ENCODE data around the gene RHOV.
A peak's percentile ranks its signal among the peaks of the same experiment; 100 is the strongest.
"Not testable (repeated sequence)": the region's sequence is repeated elsewhere in the genome, so short reads cannot be mapped to it uniquely, and the experiment has no call there.

RHOV gene

GRCh38 chr15:40872791-40873693 lies 992 bp downstream of the RHOV start:
- ATAC-seq (no peak), DNase-seq (no peak)

- ATAC-seq: peak; percentile 22
- peak; percentile 22 for DNase-seq
These were observed 2.1 kb downstream of the RHOV start for GRCh38 chr15:40871749-40872617.

GRCh38 chr15:40870716-40871115 lies 3.3 kb downstream of the RHOV start:
- ATAC-seq: no peak
- no peak for DNase-seq

DNA sequence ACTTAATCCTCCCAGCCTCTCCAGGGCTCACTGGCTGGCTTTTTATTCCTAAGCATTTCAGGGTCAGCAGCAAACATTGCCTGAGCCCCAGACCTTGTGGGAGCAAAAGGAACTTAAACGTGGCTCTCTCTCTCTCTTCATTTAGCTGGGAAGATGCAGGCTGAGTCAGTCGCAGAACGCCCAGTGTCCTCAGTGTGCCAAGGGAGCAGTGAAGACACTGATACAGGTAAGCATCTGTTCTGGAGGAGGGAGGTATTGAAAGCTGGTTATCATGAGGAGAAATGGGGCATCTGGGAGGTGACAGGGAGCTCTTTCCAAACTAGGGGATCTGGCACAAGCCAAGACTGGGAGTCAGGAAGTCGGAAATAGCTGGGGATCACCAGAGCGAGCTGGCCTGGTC lies 4.3 kb downstream of the RHOV start:
- ATAC-seq (no peak), DNase-seq (no peak)

- DNase-seq: no peak
- ATAC-seq: no peak
These were observed 6.8 kb downstream of the RHOV start for GRCh38 chr15:40867199-40867598.

DNA sequence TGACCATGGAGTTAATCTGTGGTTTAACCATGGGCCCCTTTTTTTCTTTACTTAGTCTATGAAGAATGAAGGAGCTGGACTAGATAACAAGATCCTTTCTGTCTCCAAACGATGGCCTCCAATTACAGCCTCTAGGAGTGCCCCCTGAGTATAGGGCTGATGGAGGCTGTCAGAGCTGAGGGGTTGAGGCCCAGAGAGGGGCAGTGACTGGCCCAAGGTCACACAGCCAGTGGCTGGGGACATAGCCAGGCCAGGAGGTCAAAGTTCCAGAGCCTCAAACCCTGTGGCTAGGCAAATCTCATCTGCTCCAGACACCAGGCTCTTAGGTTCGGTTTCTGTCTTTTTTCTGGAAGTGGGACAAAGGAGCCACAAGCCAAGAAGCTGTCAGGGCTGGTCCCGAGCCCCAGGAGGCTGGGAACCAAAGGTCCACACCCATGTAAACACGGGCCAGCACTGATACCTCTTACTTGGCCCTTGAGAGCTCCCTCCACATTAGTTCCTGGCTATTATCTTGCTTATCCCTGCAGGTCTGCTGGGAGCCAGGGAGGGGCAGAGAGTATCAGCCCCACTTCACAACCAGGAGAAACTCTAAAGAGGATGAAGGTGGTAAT lies 10.3 kb downstream of the RHOV start:
- DNase-seq (no peak), ATAC-seq (no peak)

GRCh38 chr15:40861147-40861546 lies 12.9 kb downstream of the RHOV start:
- not testable (repeated sequence) for DNase-seq, ATAC-seq

- DNase-seq (peak; percentile 90), ATAC-seq (peak; percentile 84)
These were observed 14.7 kb downstream of the RHOV start for GRCh38 chr15:40859206-40859851.

DNA sequence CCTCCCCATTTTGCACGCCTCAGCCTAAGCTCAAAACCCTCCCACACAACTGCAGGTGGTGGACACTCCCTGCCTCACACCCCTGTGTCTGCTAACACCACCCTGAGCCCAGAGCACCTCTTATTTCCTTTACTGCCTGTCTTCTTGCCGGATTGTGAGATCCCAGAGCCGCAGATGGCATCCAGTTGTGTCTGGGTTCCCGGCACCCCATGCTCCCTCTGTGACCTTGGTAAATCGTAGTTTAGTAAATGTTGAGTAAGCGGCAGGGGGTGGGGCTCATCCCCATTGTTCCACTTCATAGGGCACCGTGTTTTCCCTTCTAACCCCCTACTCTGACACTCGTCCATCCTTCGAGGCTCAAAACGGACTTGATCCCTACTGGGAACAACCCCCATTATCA lies 15.3 kb downstream of the RHOV start:
- no peak for ATAC-seq

GRCh38 chr15:40857601-40858341 lies 16.3 kb downstream of the RHOV start:
- ATAC-seq (peak; percentile 81), DNase-seq (peak; percentile 87)

More for the DNA sequence above, 15.3 kb downstream of the RHOV start:
- DNase-seq: no peak

DNA sequence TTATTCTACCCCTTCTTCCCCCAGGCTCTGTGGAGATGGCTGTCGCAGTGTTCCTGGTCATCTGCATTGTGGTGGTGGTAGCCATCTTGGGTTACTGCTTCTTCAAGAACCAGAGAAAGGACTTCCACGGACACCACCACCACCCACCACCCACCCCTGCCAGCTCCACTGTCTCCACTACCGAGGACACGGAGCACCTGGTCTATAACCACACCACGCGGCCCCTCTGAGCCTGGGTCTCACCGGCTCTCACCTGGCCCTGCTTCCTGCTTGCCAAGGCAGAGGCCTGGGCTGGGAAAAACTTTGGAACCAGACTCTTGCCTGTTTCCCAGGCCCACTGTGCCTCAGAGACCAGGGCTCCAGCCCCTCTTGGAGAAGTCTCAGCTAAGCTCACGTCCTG lies 17.3 kb downstream of the RHOV start:
- ATAC-seq: no peak
- no peak for DNase-seq

DNA sequence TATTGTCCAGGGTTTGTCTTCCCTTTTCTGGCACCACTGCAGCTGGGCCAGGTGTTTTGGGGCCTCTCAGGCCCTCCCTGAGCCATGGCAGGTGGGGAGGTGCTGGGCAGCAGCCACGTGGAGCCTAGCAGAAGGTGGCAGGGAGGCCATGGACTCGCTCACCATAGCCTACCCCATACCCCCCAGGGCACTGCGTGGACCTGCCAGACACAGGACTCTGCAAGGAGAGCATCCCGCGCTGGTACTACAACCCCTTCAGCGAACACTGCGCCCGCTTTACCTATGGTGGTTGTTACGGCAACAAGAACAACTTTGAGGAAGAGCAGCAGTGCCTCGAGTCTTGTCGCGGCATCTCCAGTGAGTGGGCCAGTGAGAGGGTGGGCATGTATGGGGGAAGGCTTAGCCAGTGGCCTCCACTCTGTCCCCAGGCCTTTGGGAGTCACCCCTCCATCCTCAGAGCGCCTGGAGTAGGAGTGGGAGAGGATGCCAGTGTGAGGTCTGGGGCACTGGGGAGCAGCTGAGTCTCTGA lies 18.3 kb downstream of the RHOV start:
- DNase-seq (no peak), ATAC-seq (no peak)

GRCh38 chr15:40854161-40854560 lies 19.9 kb downstream of the RHOV start:
- no peak for ATAC-seq
- no peak for DNase-seq

GRCh38 chr15:40853241-40853890 lies 20.7 kb downstream of the RHOV start:
- ATAC-seq: no peak
- DNase-seq: no peak

DNA sequence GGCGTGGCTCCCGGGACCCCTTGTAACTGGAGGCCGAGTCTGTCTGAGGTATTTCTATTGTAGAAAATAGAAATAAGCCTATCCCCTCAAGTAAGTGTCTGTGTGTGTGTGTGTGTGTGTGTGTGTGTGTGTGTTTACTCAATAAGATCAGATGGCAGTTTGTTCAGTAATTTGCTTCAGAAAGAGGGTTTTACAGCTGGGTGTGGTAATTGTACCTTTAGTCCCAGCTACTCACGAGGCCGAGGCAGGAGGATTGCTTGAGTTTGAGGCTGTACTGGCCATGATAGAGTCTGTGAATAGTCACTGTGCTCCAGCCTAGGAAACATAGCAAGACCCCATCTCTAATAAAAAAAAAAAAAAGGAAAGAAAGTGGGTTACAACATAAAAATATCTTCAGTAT lies 21.5 kb downstream of the RHOV start:
- no peak for DNase-seq
- no peak for ATAC-seq

GRCh38 chr15:40850576-40851112 lies 23.4 kb downstream of the RHOV start:
- ATAC-seq (no peak), DNase-seq (no peak)

GRCh38 chr15:40847223-40847961 lies 26.6 kb downstream of the RHOV start:
- DNase-seq (no peak), ATAC-seq (no peak)

DNA sequence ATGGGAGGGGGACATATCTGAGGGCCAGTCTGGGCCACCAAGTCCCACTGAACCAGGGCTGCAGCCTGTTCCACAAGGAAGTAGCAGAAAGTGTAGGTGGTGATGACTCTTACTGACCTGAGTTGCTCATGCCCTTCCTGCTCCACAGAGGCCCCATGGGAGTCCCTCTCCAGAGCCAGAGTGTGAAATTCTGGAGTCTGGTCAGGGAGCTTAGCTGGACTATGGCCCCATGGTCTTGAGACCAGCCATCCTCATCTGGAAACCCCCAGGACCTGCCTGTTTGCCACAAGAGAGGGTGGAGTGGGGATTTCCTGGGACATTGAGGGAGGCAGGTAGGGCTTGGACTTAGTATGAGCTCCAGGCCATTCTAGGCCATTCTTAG lies 27.2 kb downstream of the RHOV start:
- ATAC-seq: no peak
- DNase-seq: no peak

DNA sequence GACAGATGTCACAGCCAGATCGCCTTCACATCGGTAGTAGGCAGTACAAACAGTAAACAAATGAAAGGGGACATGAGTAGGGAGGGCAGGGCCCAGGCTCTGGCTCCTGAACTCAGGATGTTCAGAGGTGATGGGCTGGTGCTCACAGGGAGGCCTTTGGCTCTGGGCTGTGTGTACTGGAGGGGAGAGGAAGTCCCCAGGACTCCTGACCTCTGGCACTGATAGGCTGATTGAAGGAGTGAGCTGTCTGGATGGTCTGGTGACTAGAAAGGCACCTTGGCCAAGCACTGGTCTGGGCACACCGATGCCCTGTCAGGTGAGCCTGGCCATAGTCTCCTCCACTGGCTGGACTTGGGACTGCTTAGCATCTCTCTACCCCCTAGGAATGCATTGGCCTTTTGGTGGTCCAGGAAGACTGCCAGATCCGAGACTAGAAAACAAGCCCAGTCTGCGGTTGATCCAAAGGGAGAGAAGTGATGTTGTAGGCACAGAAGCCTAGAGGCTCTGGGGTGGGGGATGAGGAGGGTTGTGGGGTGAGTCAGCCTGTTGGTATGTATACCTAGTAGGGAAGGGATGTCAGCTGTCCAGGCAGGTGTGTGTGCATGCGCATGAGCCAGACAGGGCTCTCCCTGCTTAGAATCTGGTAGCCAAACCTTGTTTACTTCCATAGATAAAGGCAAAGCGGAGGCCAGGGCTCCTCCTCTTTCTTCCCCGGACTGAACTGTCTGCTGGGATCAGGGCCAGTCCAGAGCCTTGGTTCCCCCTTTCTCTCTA lies 28.3 kb downstream of the RHOV start:
- no peak for ATAC-seq
- no peak for DNase-seq
